Daoy (cell line): Measurements from ENCODE around the gene RGS11. TPM values are rescaled to one million over a fixed set of nuclear protein-coding genes. Genes with fewer than 3 reads are reported as not detected.

Experiments used
- DNase-seq: peaks from one replicate; pipeline ENCODE4 v3.0.0-alpha.2; 2015; ENCODE audit warnings: low read depth
- total RNA-seq: library from RNA; depleted of rRNA; stranded (reverse); fragments of >200 nt; shearing (Covaris generic); gene quantifications from 2 replicates; pipeline ENCODE4 v1.2.3, GENCODE V29; 2014

Gene RGS11
- total RNA-seq, 1 experiment from 2014 or later, result 0.06 TPM

GRCh38 chr16:296806-297510 is 21.2 kb upstream of the RGS11 start:
- DNase-seq, result no peak

GRCh38 chr16:296276-296675 is 20.5 kb upstream of the RGS11 start:
- no peak for DNase-seq

- no peak for DNase-seq
Observed at GRCh38 chr16:293043-293775, 17.5 kb upstream of the RGS11 start.

GRCh38 chr16:291539-291938 is 15.8 kb upstream of the RGS11 start:
- no peak for DNase-seq

GRCh38 chr16:290681-291405 is 15.1 kb upstream of the RGS11 start:
- no peak for DNase-seq

GRCh38 chr16:290015-290680 is 14.4 kb upstream of the RGS11 start:
- no peak for DNase-seq

- no peak for DNase-seq
Observed at GRCh38 chr16:289395-289997, 13.8 kb upstream of the RGS11 start.

GRCh38 chr16:287981-288920 is 12.5 kb upstream of the RGS11 start:
- DNase-seq, result no peak

GRCh38 chr16:287298-287811 is 11.6 kb upstream of the RGS11 start:
- no peak for DNase-seq

GRCh38 chr16:286491-287297 is 10.9 kb upstream of the RGS11 start:
- no peak for DNase-seq

- no peak for DNase-seq
Observed at GRCh38 chr16:285146-286055, 9.7 kb upstream of the RGS11 start.

- DNase-seq, result no peak
Observed at GRCh38 chr16:284204-285120, 8.7 kb upstream of the RGS11 start.

- DNase-seq, result no peak
Observed at GRCh38 chr16:283033-283805, 7.5 kb upstream of the RGS11 start, which contains the start of gene PDIA2. TSS of gene PDIA2 (plus strand) at chr16:283164. CDS start at chr16:283170, 6 bp downstream.

- DNase-seq, result no peak
Observed at GRCh38 chr16:282491-282890, 6.7 kb upstream of the RGS11 start.

GRCh38 chr16:281660-282255 is 6.0 kb upstream of the RGS11 start:
- DNase-seq, result no peak
